ENCODE measurements around the gene PIEZO2.
"Not testable (repeated sequence)": the region's sequence is repeated elsewhere in the genome, so short reads cannot be mapped to it uniquely, and the experiment has no call there.

PIEZO2 gene

GRCh38 chr18:10919851-10920250, 229.5 kb downstream of the PIEZO2 start:
- no peak overlapping the region for H3K9ac ChIP-seq (ENCODE audit: low read length)
- no peak overlapping the region for H3K27ac ChIP-seq (ENCODE audit: low read depth, low read length)
- no peaks in the 10 kb centered on the region for H3K27me3 ChIP-seq (ENCODE audit: control insufficient read depth, insufficient read depth, low read length)
- no peak overlapping the region for H3K4me3 ChIP-seq (ENCODE audit: low read length)
- no peaks in the 10 kb centered on the region for H3K4me1 ChIP-seq (ENCODE audit: control insufficient read depth, insufficient read depth, low read length)
- no peaks in the 10 kb centered on the region for H3K36me3 ChIP-seq (ENCODE audit: control insufficient read depth, insufficient read depth, low read length)

- Histone ChIP-seq H3K4me3 (ENCODE audit: low read length) (no peak overlapping the region), H3K9ac (ENCODE audit: low read length) (no peak overlapping the region), H3K27ac (ENCODE audit: low read depth, low read length) (no peak overlapping the region), H3K27me3 (ENCODE audit: control insufficient read depth, insufficient read depth, low read length) (no peaks in the 10 kb centered on the region), H3K36me3 (ENCODE audit: control insufficient read depth, insufficient read depth, low read length) (no peaks in the 10 kb centered on the region), H3K4me1 (ENCODE audit: control insufficient read depth, insufficient read depth, low read length) (no peaks in the 10 kb centered on the region)
These were observed 232.5 kb downstream of the PIEZO2 start for GRCh38 chr18:10916865-10917264.

- Histone ChIP-seq H3K27ac (ENCODE audit: low read depth, low read length) (no peak overlapping the region), H3K36me3 (ENCODE audit: control insufficient read depth, insufficient read depth, low read length) (no peaks in the 10 kb centered on the region), H3K27me3 (ENCODE audit: control insufficient read depth, insufficient read depth, low read length) (no peaks in the 10 kb centered on the region), H3K4me3 (ENCODE audit: low read length) (no peak overlapping the region), H3K4me1 (ENCODE audit: control insufficient read depth, insufficient read depth, low read length) (no peaks in the 10 kb centered on the region), H3K9ac (ENCODE audit: low read length) (no peak overlapping the region)
These were observed 233.0 kb downstream of the PIEZO2 start for GRCh38 chr18:10916387-10916786.

GRCh38 chr18:10915748-10916147, 233.6 kb downstream of the PIEZO2 start:
- H3K4me1 ChIP-seq (ENCODE audit: control insufficient read depth, insufficient read depth, low read length); H3K27ac ChIP-seq (ENCODE audit: low read depth, low read length); H3K27me3 ChIP-seq (ENCODE audit: control insufficient read depth, insufficient read depth, low read length); H3K9ac ChIP-seq (ENCODE audit: low read length); H3K4me3 ChIP-seq (ENCODE audit: low read length); H3K36me3 ChIP-seq (ENCODE audit: control insufficient read depth, insufficient read depth, low read length): not testable (repeated sequence)

- H3K27me3 ChIP-seq (ENCODE audit: control insufficient read depth, insufficient read depth, low read length); H3K4me3 ChIP-seq (ENCODE audit: low read length); H3K9ac ChIP-seq (ENCODE audit: low read length); H3K36me3 ChIP-seq (ENCODE audit: control insufficient read depth, insufficient read depth, low read length); H3K4me1 ChIP-seq (ENCODE audit: control insufficient read depth, insufficient read depth, low read length); H3K27ac ChIP-seq (ENCODE audit: low read depth, low read length): not testable (repeated sequence)
These were observed 234.8 kb downstream of the PIEZO2 start for GRCh38 chr18:10914610-10915009.

GRCh38 chr18:10913919-10914318, 235.4 kb downstream of the PIEZO2 start:
- Histone ChIP-seq H3K9ac (ENCODE audit: low read length) (no peak overlapping the region), H3K4me3 (ENCODE audit: low read length) (no peak overlapping the region), H3K36me3 (ENCODE audit: control insufficient read depth, insufficient read depth, low read length) (no peaks in the 10 kb centered on the region), H3K4me1 (ENCODE audit: control insufficient read depth, insufficient read depth, low read length) (no peaks in the 10 kb centered on the region), H3K27me3 (ENCODE audit: control insufficient read depth, insufficient read depth, low read length) (no peaks in the 10 kb centered on the region), H3K27ac (ENCODE audit: low read depth, low read length) (no peak overlapping the region)

GRCh38 chr18:10912790-10913545, 236.4 kb downstream of the PIEZO2 start:
- H3K36me3 ChIP-seq (ENCODE audit: control insufficient read depth, insufficient read depth, low read length), result no peaks in the 10 kb centered on the region
- H3K4me3 ChIP-seq (ENCODE audit: low read length), result no peak overlapping the region
- H3K27ac ChIP-seq (ENCODE audit: low read depth, low read length), result no peak overlapping the region
- H3K27me3 ChIP-seq (ENCODE audit: control insufficient read depth, insufficient read depth, low read length), result no peaks in the 10 kb centered on the region
- H3K4me1 ChIP-seq (ENCODE audit: control insufficient read depth, insufficient read depth, low read length), result no peaks in the 10 kb centered on the region
- H3K9ac ChIP-seq (ENCODE audit: low read length), result no peak overlapping the region

GRCh38 chr18:10909724-10910123, 239.6 kb downstream of the PIEZO2 start:
- Histone ChIP-seq H3K4me3 (ENCODE audit: low read length) (no peak overlapping the region), H3K9ac (ENCODE audit: low read length) (no peak overlapping the region), H3K36me3 (ENCODE audit: control insufficient read depth, insufficient read depth, low read length) (no peaks in the 10 kb centered on the region), H3K27ac (ENCODE audit: low read depth, low read length) (no peak overlapping the region), H3K27me3 (ENCODE audit: control insufficient read depth, insufficient read depth, low read length) (no peaks in the 10 kb centered on the region), H3K4me1 (ENCODE audit: control insufficient read depth, insufficient read depth, low read length) (no peaks in the 10 kb centered on the region)

- Histone ChIP-seq H3K27ac (ENCODE audit: low read depth, low read length) (no peak overlapping the region), H3K4me1 (ENCODE audit: control insufficient read depth, insufficient read depth, low read length) (no peaks in the 10 kb centered on the region)
These were observed 240.6 kb downstream of the PIEZO2 start for GRCh38 chr18:10908760-10909159.

GRCh38 chr18:10907749-10908148, 241.6 kb downstream of the PIEZO2 start:
- H3K4me3 ChIP-seq (ENCODE audit: low read length), result no peak overlapping the region
- no peak overlapping the region for H3K27ac ChIP-seq (ENCODE audit: low read depth, low read length)
- H3K4me1 ChIP-seq (ENCODE audit: control insufficient read depth, insufficient read depth, low read length), result no peaks in the 10 kb centered on the region
- no peak overlapping the region for H3K9ac ChIP-seq (ENCODE audit: low read length)
- H3K27me3 ChIP-seq (ENCODE audit: control insufficient read depth, insufficient read depth, low read length), result no peaks in the 10 kb centered on the region
- H3K36me3 ChIP-seq (ENCODE audit: control insufficient read depth, insufficient read depth, low read length), result no peaks in the 10 kb centered on the region

More at GRCh38 chr18:10908760-10909159, 240.6 kb downstream of the PIEZO2 start:
- Histone ChIP-seq H3K27me3 (ENCODE audit: control insufficient read depth, insufficient read depth, low read length) (no peaks in the 10 kb centered on the region), H3K36me3 (ENCODE audit: control insufficient read depth, insufficient read depth, low read length) (no peaks in the 10 kb centered on the region), H3K9ac (ENCODE audit: low read length) (no peak overlapping the region), H3K4me3 (ENCODE audit: low read length) (no peak overlapping the region)

- Histone ChIP-seq H3K9ac (ENCODE audit: low read length) (no peak overlapping the region), H3K36me3 (ENCODE audit: control insufficient read depth, insufficient read depth, low read length) (no peaks in the 10 kb centered on the region), H3K27ac (ENCODE audit: low read depth, low read length) (no peak overlapping the region)
These were observed 248.0 kb downstream of the PIEZO2 start for GRCh38 chr18:10901329-10901728.

GRCh38 chr18:10900435-10900834, 248.9 kb downstream of the PIEZO2 start:
- H3K27ac ChIP-seq (ENCODE audit: low read depth, low read length), result no peak overlapping the region

More at GRCh38 chr18:10901329-10901728, 248.0 kb downstream of the PIEZO2 start:
- H3K4me1 ChIP-seq (ENCODE audit: control insufficient read depth, insufficient read depth, low read length), result no peaks in the 10 kb centered on the region
- H3K27me3 ChIP-seq (ENCODE audit: control insufficient read depth, insufficient read depth, low read length), result no peaks in the 10 kb centered on the region
- no peak overlapping the region for H3K4me3 ChIP-seq (ENCODE audit: low read length)

GRCh38 chr18:10899481-10899880, 249.9 kb downstream of the PIEZO2 start:
- Histone ChIP-seq H3K9ac (ENCODE audit: low read length) (no peak overlapping the region), H3K4me1 (ENCODE audit: control insufficient read depth, insufficient read depth, low read length) (no peaks in the 10 kb centered on the region), H3K27ac (ENCODE audit: low read depth, low read length) (no peak overlapping the region), H3K36me3 (ENCODE audit: control insufficient read depth, insufficient read depth, low read length) (no peaks in the 10 kb centered on the region), H3K4me3 (ENCODE audit: low read length) (no peak overlapping the region), H3K27me3 (ENCODE audit: control insufficient read depth, insufficient read depth, low read length) (no peaks in the 10 kb centered on the region)

More at GRCh38 chr18:10900435-10900834, 248.9 kb downstream of the PIEZO2 start:
- H3K36me3 ChIP-seq (ENCODE audit: control insufficient read depth, insufficient read depth, low read length), result no peaks in the 10 kb centered on the region
- H3K4me3 ChIP-seq (ENCODE audit: low read length), result no peak overlapping the region
- no peaks in the 10 kb centered on the region for H3K4me1 ChIP-seq (ENCODE audit: control insufficient read depth, insufficient read depth, low read length)
- no peak overlapping the region for H3K9ac ChIP-seq (ENCODE audit: low read length)
- H3K27me3 ChIP-seq (ENCODE audit: control insufficient read depth, insufficient read depth, low read length), result no peaks in the 10 kb centered on the region

All from rectal smooth muscle tissue (tissue), 1 donor.